ENCODE measurements around the gene APOA1. TPM values are rescaled to one million over a fixed set of nuclear protein-coding genes. Genes with fewer than 3 reads are reported as not detected.

APOA1 gene
- total RNA-seq, 4 donors from 2014 or later = 1.3 TPM; not detected in 3

GRCh38 chr11:116825854-116826750 is 11.3 kb downstream of the APOA1 start:
- ATAC-seq = no peak
- no peaks in the 10 kb centered on the region for H3K27me3 ChIP-seq
- WGBS, 2 donors (ENCODE audit: low coverage in 1 of 2) = 82 to 84% methylated on average over 5 to 9 of the region's 22 CpGs

GRCh38 chr11:116825434-116825833 is 12.0 kb downstream of the APOA1 start:
- no peaks in the 10 kb centered on the region for H3K27me3 ChIP-seq
- WGBS, 2 donors (ENCODE audit: low coverage in 1 of 2) = 64 to 100% methylated on average over 1 to 5 of the region's 5 CpGs
- no peak for ATAC-seq
- no peak overlapping the region for H3K27ac ChIP-seq
- H3K4me3 ChIP-seq = no peak overlapping the region
- no peaks in the 10 kb centered on the region for H3K4me1 ChIP-seq
- no peaks in the 10 kb centered on the region for H3K9me3 ChIP-seq
- TF ChIP-seq POLR2A (IDR thresholded peaks at IDR 0.05) (no peak), CTCF (IDR thresholded peaks at IDR 0.05) (no peak)
- no peaks in the 10 kb centered on the region for H3K36me3 ChIP-seq

More at GRCh38 chr11:116825854-116826750, 11.3 kb downstream of the APOA1 start:
- Histone ChIP-seq H3K27ac (no peak overlapping the region), H3K9me3 (no peaks in the 10 kb centered on the region), H3K4me1 (no peaks in the 10 kb centered on the region), H3K36me3 (no peaks in the 10 kb centered on the region), H3K4me3 (no peak overlapping the region)
- TF ChIP-seq POLR2A (IDR thresholded peaks at IDR 0.05) (no peak), POLR2AphosphoS5 (IDR thresholded peaks at IDR 0.05) (no peak), CTCF (IDR thresholded peaks at IDR 0.05) (no peak), EP300 (IDR thresholded peaks at IDR 0.05) (no peak)

DNA sequence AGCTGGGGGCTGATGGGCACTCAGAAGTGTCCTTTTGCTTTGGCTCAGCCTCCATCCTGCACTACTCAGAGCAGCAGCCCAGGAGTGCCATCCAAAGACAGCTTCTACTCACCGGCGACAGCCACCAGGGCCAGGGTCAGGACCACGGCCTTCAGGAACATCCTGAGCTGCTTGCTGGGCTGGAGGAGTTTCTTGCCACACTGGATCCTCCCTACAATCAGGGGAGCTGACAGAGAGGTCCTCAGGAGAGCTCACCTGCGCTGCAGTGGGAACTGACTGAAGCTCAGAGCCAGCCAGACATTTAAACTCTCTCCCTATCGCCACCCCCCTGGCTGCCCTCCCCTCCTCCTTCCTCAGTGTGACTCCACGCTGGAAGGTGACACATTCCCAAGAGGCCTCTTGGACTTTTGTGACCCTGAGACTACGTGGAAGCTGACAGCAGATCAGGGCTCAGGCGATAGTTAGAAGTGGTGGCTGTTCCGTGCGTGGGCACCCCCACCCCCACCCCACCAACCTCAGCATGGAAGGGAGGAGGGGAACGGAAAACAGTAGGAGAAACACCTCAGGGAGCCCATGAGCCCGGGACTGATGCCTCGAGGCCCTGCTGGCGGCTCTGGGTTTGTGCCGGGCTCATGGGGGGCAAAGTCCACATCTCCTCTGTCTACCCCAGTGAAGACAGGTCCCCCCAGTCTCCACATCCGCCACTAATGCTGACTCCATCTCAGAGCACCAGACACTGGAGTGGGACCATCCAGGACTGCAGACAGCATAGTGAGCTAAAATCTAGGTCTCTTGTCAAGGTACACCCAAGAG is 14.2 kb downstream of the APOA1 start, which contains the start of gene APOA4:
TSS of gene APOA4 (minus strand) at position 274 of the 813 bp plus-strand sequence. CDS start at position 161, 113 bp downstream.
- Histone ChIP-seq H3K27me3 (no peaks in the 10 kb centered on the region), H3K4me1 (no peaks in the 10 kb centered on the region), H3K4me3 (no peak within 1 kb of the TSS), H3K36me3 (no peaks in the 10 kb centered on the region), H3K27ac (no peak within 1 kb of the TSS), H3K9me3 (no peaks in the 10 kb centered on the region)
- TF ChIP-seq EP300 (IDR thresholded peaks at IDR 0.05) (no peak), CTCF (IDR thresholded peaks at IDR 0.05) (no peak), POLR2A (IDR thresholded peaks at IDR 0.05) (no peak), POLR2AphosphoS5 (IDR thresholded peaks at IDR 0.05) (no peak)
- 90 to 100% methylated on average over 1 to 2 of the region's 16 CpGs for WGBS, 2 donors (ENCODE audit: low coverage in 1 of 2)
- no peak for ATAC-seq

DNA sequence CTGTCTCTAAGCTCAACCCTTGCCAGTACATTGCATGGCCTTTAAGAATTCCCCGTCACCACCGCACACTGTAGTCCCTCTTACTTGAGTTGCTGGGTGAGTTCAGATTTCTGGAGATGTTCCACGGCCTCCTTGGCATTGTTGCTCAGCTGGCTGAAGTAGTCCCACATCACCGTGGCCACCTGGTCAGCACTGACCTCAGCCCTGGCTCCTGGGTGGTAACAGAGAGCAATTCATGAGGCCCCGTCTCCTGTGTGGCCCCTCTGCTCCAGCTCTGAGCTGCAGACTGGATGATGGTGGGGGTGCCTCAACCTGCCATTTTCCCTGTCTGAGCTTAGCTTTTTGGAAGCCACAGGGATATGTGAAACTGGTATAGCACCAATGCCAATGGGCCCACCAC is 14.8 kb downstream of the APOA1 start:
- Histone ChIP-seq H3K27ac (no peak overlapping the region), H3K4me3 (no peak overlapping the region), H3K27me3 (no peaks in the 10 kb centered on the region), H3K9me3 (no peaks in the 10 kb centered on the region), H3K36me3 (no peaks in the 10 kb centered on the region), H3K4me1 (no peaks in the 10 kb centered on the region)
- WGBS, 2 donors (ENCODE audit: low coverage in 1 of 2) = 89% methylated on average over 3 of the region's 5 CpGs; no CpG with 5 or more reads in 1 of the 2 donors
- no peak for ATAC-seq
- no peak for TF ChIP-seq POLR2AphosphoS5 (IDR thresholded peaks at IDR 0.05)
- TF ChIP-seq POLR2A (IDR thresholded peaks at IDR 0.05) = no peak
- no peak for TF ChIP-seq EP300 (IDR thresholded peaks at IDR 0.05)
- TF ChIP-seq CTCF (IDR thresholded peaks at IDR 0.05) = no peak

Data from gastroesophageal sphincter (tissue), 4 donors.